A549 treated with AZD9567 at 1 μM for 4 hours (cell line): Measurements from ENCODE around the gene NXPE2. TPM values are rescaled to one million over a fixed set of nuclear protein-coding genes. Genes with fewer than 3 reads are reported as not detected.

Experiments used
- total RNA-seq: library from RNA; stranded (reverse); fragments of 200-300 nt; extraction: Qiagen RNA extraction; gene quantifications from 5 replicates; pipeline ENCODE4 v1.2.3, GENCODE V29; 2022; ENCODE audit not compliant: insufficient read depth

Gene NXPE2
- not detected in 5 replicates for total RNA-seq

DNA sequence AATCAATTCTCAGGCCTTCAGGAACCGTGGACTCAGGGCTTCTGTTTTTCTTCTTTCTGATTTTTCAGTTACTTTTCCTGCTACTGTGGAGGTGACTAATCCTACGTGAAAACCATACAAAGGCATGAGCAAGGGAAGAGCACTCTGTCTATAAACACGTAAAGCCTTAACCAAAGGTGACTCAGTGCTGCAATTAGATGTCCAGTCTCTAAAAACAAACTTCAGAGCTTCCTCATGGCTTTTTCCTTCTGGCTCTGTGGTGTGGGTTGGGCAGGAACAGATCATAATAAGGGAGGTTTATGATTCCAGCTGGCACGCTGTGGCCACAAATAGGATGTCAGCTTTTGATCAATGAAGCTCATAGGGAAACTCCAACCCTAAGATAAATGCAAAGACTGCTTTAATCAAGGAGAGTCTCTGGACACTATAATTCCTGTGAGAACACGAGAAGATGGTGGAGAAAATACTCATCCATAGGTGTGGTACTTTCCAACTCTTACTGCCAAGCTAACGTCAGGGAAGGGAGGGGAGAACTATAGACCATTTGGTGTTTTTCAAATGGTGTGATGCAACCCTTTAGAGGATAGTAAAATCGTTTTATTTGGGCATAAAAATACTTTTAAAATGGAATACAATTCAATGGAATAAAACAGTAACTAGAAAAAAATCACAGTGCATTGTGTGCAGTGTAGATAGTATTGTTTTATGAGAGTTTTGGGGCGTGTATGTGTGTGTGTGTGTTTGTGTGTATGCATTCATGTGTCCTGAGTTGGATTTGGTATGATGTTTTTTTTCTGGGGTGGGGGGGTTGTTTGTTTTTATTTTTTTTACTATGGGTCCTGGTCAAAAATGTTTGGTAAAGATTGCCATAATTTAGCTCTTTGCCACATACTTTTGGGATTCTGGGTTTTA is at the start of gene NXPE2:
NXPE2 (plus strand) TSS at position 403 of the 912 bp plus-strand sequence; CDS start at position 452, 49 bp downstream.

Other genes with a start within 250 kb of the NXPE2 start
- 104 to 118 TPM (median 108 TPM) in 5 replicates for gene REXO2, start 239.1 kb upstream of the NXPE2 start, total RNA-seq
- not detected in 5 replicates for gene NXPE1, start 118.6 kb upstream of the NXPE2 start, total RNA-seq
- not detected in 5 replicates for gene NXPE4, start 82.7 kb upstream of the NXPE2 start, total RNA-seq